Progenitor cell of endocrine pancreas (in vitro differentiated cells): ENCODE data around the gene CORO1C. TPM values are rescaled to one million over a fixed set of nuclear protein-coding genes. Genes with fewer than 3 reads are reported as not detected.

Source experiments
- DNase-seq: peaks from one replicate; pipeline ENCODE4 v3.0.0; 2021; ENCODE audit warnings: low spot score; ENCODE audit not compliant: unreplicated experiment
- H3K27ac Mint-ChIP-seq: 2 replicates; pipeline ENCODE4 v1.8.0; 2021; ENCODE audit warnings: mild to moderate bottlenecking, moderate library complexity, mixed read lengths
- H3K27me3 Mint-ChIP-seq: 2 replicates; pipeline ENCODE4 v1.8.0; 2021; ENCODE audit warnings: mixed read lengths
- H3K36me3 Mint-ChIP-seq: 2 replicates; pipeline ENCODE4 v1.8.0; 2022; ENCODE audit warnings: mixed read lengths; ENCODE audit not compliant: insufficient read depth
- H3K4me1 Mint-ChIP-seq: 2 replicates; pipeline ENCODE4 v1.8.0; 2021; ENCODE audit warnings: low read depth, mixed read lengths
- H3K4me3 Mint-ChIP-seq: 2 replicates; pipeline ENCODE4 v1.8.0; 2021; ENCODE audit warnings: low read depth, mild to moderate bottlenecking, moderate library complexity, mixed read lengths
- H3K9me3 Mint-ChIP-seq: 2 replicates; pipeline ENCODE4 v1.8.0; 2021; ENCODE audit warnings: low read depth, mixed read lengths
- total RNA-seq: library from RNA; stranded (reverse); gene quantifications from 2 replicates; pipeline ENCODE4 v1.2.1, GENCODE V29; 2021
- TF ChIP-seq, protein P1 (sequence below): fragments of 200-600 bp; sonication (generic); IDR thresholded peaks from one replicate; pipeline ENCODE4 v1.5.0; 2021; ENCODE audit warnings: antibody characterized with exemption, mild to moderate bottlenecking; ENCODE audit not compliant: unreplicated experiment

CORO1C gene
- total RNA-seq, 1 donor from 2014 or later = 68.3 TPM

DNA sequence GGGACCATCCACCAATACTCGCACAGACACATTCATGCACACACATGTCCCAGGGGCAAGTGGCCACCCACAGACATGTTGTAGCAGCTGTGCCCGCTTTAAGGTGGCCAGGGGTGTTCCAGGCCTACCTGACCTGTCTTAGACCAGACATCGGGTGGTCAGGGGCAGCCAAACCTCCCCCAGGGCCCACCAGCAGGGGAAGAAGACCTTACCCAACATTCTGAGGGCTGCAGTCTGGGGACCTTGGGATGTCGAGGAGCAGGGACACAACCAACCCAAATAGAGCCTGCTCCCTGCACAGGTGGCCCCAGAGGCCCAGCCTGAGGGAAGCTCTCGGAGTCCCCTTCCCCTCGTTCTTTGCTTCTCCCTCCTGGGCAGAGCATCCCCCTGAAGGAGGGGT lies 131.8 kb downstream of the CORO1C start:
- H3K9me3 Mint-ChIP-seq = no peaks in the 10 kb centered on the region
- no peaks in the 10 kb centered on the region for H3K4me1 Mint-ChIP-seq
- no peak for DNase-seq
- peaks cover 13% of the 10 kb centered on the region for H3K27me3 Mint-ChIP-seq
- TF ChIP-seq, protein P1, sequence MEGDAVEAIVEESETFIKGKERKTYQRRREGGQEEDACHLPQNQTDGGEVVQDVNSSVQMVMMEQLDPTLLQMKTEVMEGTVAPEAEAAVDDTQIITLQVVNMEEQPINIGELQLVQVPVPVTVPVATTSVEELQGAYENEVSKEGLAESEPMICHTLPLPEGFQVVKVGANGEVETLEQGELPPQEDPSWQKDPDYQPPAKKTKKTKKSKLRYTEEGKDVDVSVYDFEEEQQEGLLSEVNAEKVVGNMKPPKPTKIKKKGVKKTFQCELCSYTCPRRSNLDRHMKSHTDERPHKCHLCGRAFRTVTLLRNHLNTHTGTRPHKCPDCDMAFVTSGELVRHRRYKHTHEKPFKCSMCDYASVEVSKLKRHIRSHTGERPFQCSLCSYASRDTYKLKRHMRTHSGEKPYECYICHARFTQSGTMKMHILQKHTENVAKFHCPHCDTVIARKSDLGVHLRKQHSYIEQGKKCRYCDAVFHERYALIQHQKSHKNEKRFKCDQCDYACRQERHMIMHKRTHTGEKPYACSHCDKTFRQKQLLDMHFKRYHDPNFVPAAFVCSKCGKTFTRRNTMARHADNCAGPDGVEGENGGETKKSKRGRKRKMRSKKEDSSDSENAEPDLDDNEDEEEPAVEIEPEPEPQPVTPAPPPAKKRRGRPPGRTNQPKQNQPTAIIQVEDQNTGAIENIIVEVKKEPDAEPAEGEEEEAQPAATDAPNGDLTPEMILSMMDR = no peak
- H3K4me3 Mint-ChIP-seq = no peak overlapping the region
- no peak overlapping the region for H3K27ac Mint-ChIP-seq
- H3K36me3 Mint-ChIP-seq = no peaks in the 10 kb centered on the region

DNA sequence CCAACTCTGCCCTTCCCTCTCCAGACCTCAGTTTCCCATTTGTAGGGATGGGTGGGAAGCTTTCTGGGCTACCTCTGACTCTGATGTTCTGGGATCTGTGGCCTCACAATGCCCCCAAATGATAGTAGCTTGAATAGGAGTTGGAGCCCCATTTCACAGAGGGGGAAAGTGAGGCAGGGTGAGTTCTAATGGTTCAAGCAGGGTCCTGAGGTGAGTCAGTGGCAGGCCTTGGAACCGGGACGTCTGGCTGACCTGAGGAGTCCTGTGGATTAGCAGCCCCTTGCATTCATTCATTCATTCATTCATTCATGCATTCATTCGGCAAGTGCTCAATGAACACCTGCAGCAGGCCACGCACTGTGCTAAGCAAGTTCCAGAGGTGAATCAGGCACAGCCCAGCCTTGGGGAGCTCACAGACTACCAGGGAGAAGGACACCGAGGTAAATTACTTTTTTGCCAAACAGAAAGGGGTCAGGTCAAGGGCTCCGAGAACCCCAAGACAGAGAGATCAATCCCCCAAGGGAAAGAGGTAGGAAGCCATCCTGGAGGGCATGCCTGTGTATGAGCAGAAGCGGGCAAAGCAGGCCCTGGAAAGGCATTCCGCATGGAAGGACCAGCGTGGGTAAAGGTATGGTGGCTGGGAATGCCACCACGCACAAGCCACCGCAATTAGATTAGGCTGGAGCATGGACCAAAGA lies 132.6 kb downstream of the CORO1C start:
- Mint-ChIP-seq H3K27ac (no peak overlapping the region), H3K4me1 (no peaks in the 10 kb centered on the region)

GRCh38 chr12:108597559-108598471 lies 133.5 kb downstream of the CORO1C start, which contains the start of gene TMEM119:
TSS of gene TMEM119 (minus strand) at chr12:108598084. CDS start at chr12:108592383, 5,701 bp downstream.
- TF ChIP-seq, protein P1 = no peak
- Mint-ChIP-seq H3K4me3 (no peak within 1 kb of the TSS), H3K4me1 (no peaks in the 10 kb centered on the region), H3K27ac (no peak within 1 kb of the TSS), H3K27me3 (peaks cover 10% of the 10 kb centered on the region), H3K36me3 (no peaks in the 10 kb centered on the region), H3K9me3 (no peaks in the 10 kb centered on the region)
- no peak for DNase-seq

More for the DNA sequence above, 132.6 kb downstream of the CORO1C start:
- no peaks in the 10 kb centered on the region for H3K36me3 Mint-ChIP-seq
- no peaks in the 10 kb centered on the region for H3K9me3 Mint-ChIP-seq
- DNase-seq = no peak
- TF ChIP-seq, protein P1 = no peak
- peaks cover 10% of the 10 kb centered on the region for H3K27me3 Mint-ChIP-seq
- no peak overlapping the region for H3K4me3 Mint-ChIP-seq

DNA sequence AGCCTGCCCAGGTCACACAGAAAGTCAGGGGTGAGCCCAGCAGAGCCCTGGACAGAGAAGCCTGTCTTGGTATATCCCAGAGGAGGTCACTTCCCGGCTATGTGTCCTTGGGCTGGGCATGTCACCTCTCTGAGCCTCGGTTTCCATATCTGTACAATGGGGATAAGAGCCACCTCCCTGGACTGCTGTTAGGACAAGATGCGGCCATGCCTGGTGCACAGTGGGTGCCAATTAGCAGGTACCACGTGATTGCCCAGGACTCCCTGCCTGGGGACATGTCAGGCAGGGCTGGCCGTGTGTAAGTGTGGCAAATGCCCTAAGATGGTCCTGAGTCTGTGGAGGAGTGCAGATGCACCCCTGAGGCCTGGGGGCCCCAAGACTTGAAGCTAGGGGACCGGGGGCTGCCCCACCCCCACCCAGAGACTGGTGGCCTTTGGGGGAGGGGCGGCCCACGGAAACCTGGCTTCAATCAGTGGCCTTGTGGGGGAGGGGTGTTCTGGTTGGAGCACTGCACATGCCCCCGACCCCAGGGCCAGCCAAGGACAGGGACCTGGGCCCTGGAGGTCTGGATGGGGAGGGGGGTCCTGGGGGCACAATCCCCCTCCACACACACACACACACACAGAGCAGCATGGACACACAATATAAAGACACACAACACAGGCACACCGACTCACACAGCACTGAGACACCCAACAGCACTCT lies 134.3 kb downstream of the CORO1C start:
- DNase-seq = no peak
- Mint-ChIP-seq H3K9me3 (no peaks in the 10 kb centered on the region), H3K36me3 (no peaks in the 10 kb centered on the region), H3K4me1 (no peaks in the 10 kb centered on the region), H3K4me3 (no peak overlapping the region), H3K27ac (no peak overlapping the region), H3K27me3 (peaks cover 10% of the 10 kb centered on the region)
- TF ChIP-seq, protein P1 = no peak
